GM18870 (cell line): Measurements from ENCODE around the gene KCTD20.

ENCODE experiments used
- ATAC-seq: cut with Tn5 transposase; IDR thresholded peaks from one replicate; pipeline ENCODE4 v1.9.1; 2021; ENCODE audit warnings: moderate library complexity; ENCODE audit not compliant: unreplicated experiment

KCTD20 gene

GRCh38 chr6:36525346-36525745 is 82.5 kb downstream of the KCTD20 start:
- no peak for ATAC-seq

- ATAC-seq = no peak
Observed at GRCh38 chr6:36526066-36526465, 83.3 kb downstream of the KCTD20 start.

- no peak for ATAC-seq
Observed at GRCh38 chr6:36533321-36533720, 90.5 kb downstream of the KCTD20 start.

- no peak for ATAC-seq
Observed at GRCh38 chr6:36536873-36537547, 94.2 kb downstream of the KCTD20 start.

GRCh38 chr6:36539814-36540568 is 97.2 kb downstream of the KCTD20 start:
- ATAC-seq = no peak
